HCT116 (cell line): Measurements from ENCODE around the gene P2RX1. TPM values are rescaled to one million over a fixed set of nuclear protein-coding genes. Genes with fewer than 3 reads are reported as not detected.
"Not testable (repeated sequence)": the region's sequence is repeated elsewhere in the genome, so short reads cannot be mapped to it uniquely, and the experiment has no call there.

Experiments
- ATAC-seq: fragments of 200-7000 bp; cut with Tn5 transposase; 2 replicates; pipeline ENCODE4 v1.9.1; 2020; ENCODE audit warnings: mild to moderate bottlenecking, moderate library complexity
- BruUV-seq: library from RNA; stranded (reverse); fragments of 400-500 nt; replicated peaks from 2 replicates; lab custom pipeline; 2021; lab: Mats Ljungman, UMichigan
- CTCF ChIA-PET: fragments of 300-600 bp; sonication (Branson Sonifier 250); formaldehyde crosslinking; loops from one replicate; lab custom pipeline; 2021; ENCODE audit warnings: antibody characterized with exemption; lab: Charles Lee
- POLR2A ChIA-PET: fragments of 300-600, 350-600 bp; sonication (Branson Sonifier 250); formaldehyde crosslinking; loops from one replicate; lab custom pipeline; 2021; ENCODE audit warnings: antibody characterized with exemption; lab: Charles Lee
- RAD21 ChIA-PET, 2 experiments: fragments of 300-600 bp; sonication (Branson Sonifier 250); formaldehyde crosslinking; loops; one replicate each; lab custom pipeline; 2023; ENCODE audit warnings: low total read pairs in 2 of 2; ENCODE audit not compliant: uncharacterized antibody in 2 of 2, unreplicated experiment in 2 of 2, low non-redundant PET in 1 of 2; lab: Charles Lee
- DNase-seq: peaks from one replicate; pipeline ENCODE4 v3.0.0-alpha.2; 2010; ENCODE audit warnings: low read depth, low spot score
- H2AFZ ChIP-seq: fragments of 200-600 bp; shearing (Covaris generic), sonication (generic); 2 replicates; pipeline ENCODE4 v1.6.1; 2017; ENCODE audit warnings: low read depth, mixed run types, mixed read lengths, antibody characterized with exemption, low read length; ENCODE audit not compliant: poor library complexity, severe bottlenecking
- H3K27ac ChIP-seq: 2 replicates; pipeline ENCODE4 v1.5.1; 2012; ENCODE audit warnings: low read depth, low read length
- H3K27me3 ChIP-seq: fragments of 200-600 bp; sonication (generic); 2 replicates; pipeline ENCODE4 v1.6.1; 2016; ENCODE audit warnings: mixed run types, low read length, mixed read lengths; ENCODE audit not compliant: insufficient read depth
- H3K36me3 ChIP-seq, 2 experiments: fragments of 200-500 bp in 1 of 2; fragments of 200-600 bp in 1 of 2; sonication (Bioruptor generic) in 1 of 2; sonication (generic) in 1 of 2; 2 replicates each; pipeline versions ENCODE4 v1.5.1 to v1.6.1; 2014 to 2016; ENCODE audit warnings: low read length in 2 of 2, inconsistent platforms in 1 of 2, mixed read lengths in 1 of 2, mixed run types in 1 of 2; ENCODE audit not compliant: insufficient read depth in 2 of 2, control insufficient read depth in 1 of 2
- H3K4me1 ChIP-seq, 2 experiments: fragments of 200-600 bp in 1 of 2; sonication (generic) in 1 of 2; 2 replicates each; pipeline versions ENCODE4 v1.5.1 to v1.6.1; 2012 to 2017; ENCODE audit warnings: low read length in 2 of 2, inconsistent platforms in 1 of 2, mild to moderate bottlenecking in 1 of 2, mixed read lengths in 1 of 2, mixed run types in 1 of 2, moderate library complexity in 1 of 2; ENCODE audit not compliant: insufficient read depth in 2 of 2, control insufficient read depth in 1 of 2
- H3K4me2 ChIP-seq: fragments of 200-600 bp; sonication (generic); 2 replicates; pipeline ENCODE4 v1.6.1; 2017; ENCODE audit warnings: mixed run types, low read length, mixed read lengths
- H3K4me3 ChIP-seq, 2 experiments: fragments of 200-600 bp in 1 of 2; sonication (generic) in 1 of 2; replicated peaks in 1 of 2; 2 replicates each; pipeline ENCODE4 v1.5.1; 2011 to 2016; ENCODE audit warnings: low read length in 2 of 2, control low read depth in 1 of 2, low read depth in 1 of 2, mild to moderate bottlenecking in 1 of 2, mixed read lengths in 1 of 2, mixed run types in 1 of 2
- H3K79me2 ChIP-seq: fragments of 200-600 bp; sonication (generic); 2 replicates; pipeline ENCODE4 v1.6.1; 2017; ENCODE audit warnings: mild to moderate bottlenecking, mixed run types, low read length, moderate library complexity, mixed read lengths; ENCODE audit not compliant: insufficient read depth
- H3K9ac ChIP-seq: fragments of 200-600 bp; sonication (generic); 2 replicates; pipeline ENCODE4 v1.6.1; 2016; ENCODE audit warnings: low read length, mixed read lengths
- H3K9me2 ChIP-seq: fragments of 200-600 bp; sonication (generic), shearing (Covaris generic); 2 replicates; pipeline ENCODE4 v1.6.1; 2017; ENCODE audit warnings: mixed run types, mild to moderate bottlenecking, moderate library complexity; ENCODE audit not compliant: insufficient read depth
- H3K9me3 ChIP-seq, 2 experiments: fragments of 200-500 bp in 1 of 2; fragments of 200-600 bp in 1 of 2; sonication (Bioruptor generic) in 1 of 2; sonication (generic) in 1 of 2; 2 replicates each; pipeline ENCODE4 v1.6.1; 2014 to 2017; ENCODE audit warnings: low read length in 2 of 2, mixed read lengths in 2 of 2, inconsistent platforms in 1 of 2, low read depth in 1 of 2, mild to moderate bottlenecking in 1 of 2, mixed run types in 1 of 2, moderate library complexity in 1 of 2; ENCODE audit not compliant: control insufficient read depth in 1 of 2, insufficient read depth in 1 of 2
- H4K20me1 ChIP-seq: fragments of 200-600 bp; sonication (generic), shearing (Covaris generic); 2 replicates; pipeline ENCODE4 v1.6.1; 2017; ENCODE audit warnings: mixed run types, mild to moderate bottlenecking, moderate library complexity; ENCODE audit not compliant: insufficient read depth
- ATF3 ChIP-seq: IDR thresholded peaks from 2 replicates; pipeline ENCODE4 v1.6.1; 2012
- CEBPB ChIP-seq: IDR thresholded peaks from 2 replicates; pipeline ENCODE4 v1.6.1; 2012; ENCODE audit warnings: low read depth
- EGR1 ChIP-seq: IDR thresholded peaks from 2 replicates; pipeline ENCODE4 v1.6.1; 2012; ENCODE audit warnings: low read depth
- EZH2 ChIP-seq: fragments of 200-600 bp; sonication (generic); IDR thresholded peaks from 2 replicates; pipeline ENCODE4 v1.6.1; 2017; ENCODE audit warnings: antibody characterized with exemption, mixed run types
- JUND ChIP-seq: IDR thresholded peaks from 2 replicates; pipeline ENCODE4 v1.6.1; 2012
- MAX ChIP-seq: IDR thresholded peaks from 2 replicates; pipeline ENCODE4 v1.6.1; 2012
- POLR2A ChIP-seq: IDR thresholded peaks from 2 replicates; pipeline ENCODE4 v1.7.0; 2011; ENCODE audit warnings: borderline replicate concordance; ENCODE audit not compliant: insufficient read depth, insufficient read length; ENCODE audit errors: extremely low read depth
- RAD21 ChIP-seq: IDR thresholded peaks from 2 replicates; pipeline ENCODE4 v1.6.1; 2012; ENCODE audit warnings: low read depth, mild to moderate bottlenecking
- SIN3A ChIP-seq: IDR thresholded peaks from 2 replicates; pipeline ENCODE4 v1.6.1; 2012; ENCODE audit warnings: low read depth
- SP1 ChIP-seq: IDR thresholded peaks from 2 replicates; pipeline ENCODE4 v1.6.1; 2012; ENCODE audit warnings: low read depth
- SRF ChIP-seq: IDR thresholded peaks from 2 replicates; pipeline ENCODE4 v1.6.1; 2012; ENCODE audit warnings: low read depth
- TCF7L2 ChIP-seq: IDR thresholded peaks from 2 replicates; pipeline ENCODE4 v1.7.0; 2011; ENCODE audit warnings: borderline replicate concordance, inconsistent platforms; ENCODE audit not compliant: insufficient read depth, insufficient read length; ENCODE audit errors: extremely low read depth
- ZBTB33 ChIP-seq: IDR thresholded peaks from 2 replicates; pipeline ENCODE4 v1.6.1; 2011; ENCODE audit warnings: mild to moderate bottlenecking, low read length, moderate library complexity; ENCODE audit not compliant: insufficient replicate concordance; ENCODE audit errors: extremely low read depth
- intact Hi-C: fragments of 100-400 bp; cut with micrococcal nuclease; formaldehyde crosslinking; loops from 2 replicates; pipeline ENCODE4 v1.10.0; 2022
- total RNA-seq: library from RNA; stranded (reverse); gene quantifications from one replicate; pipeline ENCODE4 v1.2.1, GENCODE V29; 2021; ENCODE audit not compliant: unreplicated experiment

The P2RX1 gene
- total RNA-seq, 1 experiment from 2014 or later, result not detected

GRCh38 chr17:3857261-3858105, 58.8 kb downstream of the P2RX1 start:
- no peak for TF ChIP-seq TCF7L2
- no peak for TF ChIP-seq SIN3A
- TF ChIP-seq EZH2, result no peak
- no peak for TF ChIP-seq EGR1
- no peak for TF ChIP-seq MAX
- TF ChIP-seq SRF, result no peak
- no peak for TF ChIP-seq RAD21
- TF ChIP-seq CEBPB, result no peak
- no peak for TF ChIP-seq ZBTB33
- no peak for TF ChIP-seq POLR2A
- TF ChIP-seq ATF3, result no peak
- no peak for TF ChIP-seq JUND
- TF ChIP-seq SP1, result no peak
- POLR2A ChIA-PET, result no interaction called here
- H3K9me2 ChIP-seq, result no peaks in the 10 kb centered on the region
- H3K4me2 ChIP-seq, result no peak overlapping the region
- H3K9me3 ChIP-seq, result no peaks in the 10 kb centered on the region
- H3K36me3 ChIP-seq, result peaks cover 0 to 8% of the 10 kb centered on the region in 2 experiments; a peak in 1 of 4 replicates
- H3K4me1 ChIP-seq, result no peaks in the 10 kb centered on the region
- no peak overlapping the region for H3K27ac ChIP-seq
- ATAC-seq (no peak), DNase-seq (no peak)
- no peak overlapping the region for H3K9ac ChIP-seq
- no peaks in the 10 kb centered on the region for H4K20me1 ChIP-seq
- no peaks in the 10 kb centered on the region for H3K27me3 ChIP-seq
- H3K79me2 ChIP-seq, result no peaks in the 10 kb centered on the region
- CTCF ChIA-PET, result interaction anchor here (2.0 kb wide), 1 partner anchor 11 kb away, joined by 8 read pairs; the partner anchor contains the start of gene NCBP3
- RAD21 ChIA-PET, result no interaction called here
- BruUV-seq, result no TSS peak
- H3K4me3 ChIP-seq, result no peak overlapping the region
- intact Hi-C loops, result no loop called here
- no peak overlapping the region for H2AFZ ChIP-seq

- H4K20me1 ChIP-seq, H3K9me3 ChIP-seq, H3K4me1 ChIP-seq, H3K27ac ChIP-seq, ATAC-seq, H2AFZ ChIP-seq, intact Hi-C loops, H3K4me3 ChIP-seq, H3K79me2 ChIP-seq, H3K36me3 ChIP-seq, H3K4me2 ChIP-seq, BruUV-seq, POLR2A ChIA-PET, H3K27me3 ChIP-seq, DNase-seq, RAD21 ChIA-PET, H3K9ac ChIP-seq, H3K9me2 ChIP-seq, CTCF ChIA-PET: not testable (repeated sequence)
Observed at GRCh38 chr17:3854204-3854603, 62.1 kb downstream of the P2RX1 start.
